Measurements from ENCODE around the gene COL6A5.

DNA sequence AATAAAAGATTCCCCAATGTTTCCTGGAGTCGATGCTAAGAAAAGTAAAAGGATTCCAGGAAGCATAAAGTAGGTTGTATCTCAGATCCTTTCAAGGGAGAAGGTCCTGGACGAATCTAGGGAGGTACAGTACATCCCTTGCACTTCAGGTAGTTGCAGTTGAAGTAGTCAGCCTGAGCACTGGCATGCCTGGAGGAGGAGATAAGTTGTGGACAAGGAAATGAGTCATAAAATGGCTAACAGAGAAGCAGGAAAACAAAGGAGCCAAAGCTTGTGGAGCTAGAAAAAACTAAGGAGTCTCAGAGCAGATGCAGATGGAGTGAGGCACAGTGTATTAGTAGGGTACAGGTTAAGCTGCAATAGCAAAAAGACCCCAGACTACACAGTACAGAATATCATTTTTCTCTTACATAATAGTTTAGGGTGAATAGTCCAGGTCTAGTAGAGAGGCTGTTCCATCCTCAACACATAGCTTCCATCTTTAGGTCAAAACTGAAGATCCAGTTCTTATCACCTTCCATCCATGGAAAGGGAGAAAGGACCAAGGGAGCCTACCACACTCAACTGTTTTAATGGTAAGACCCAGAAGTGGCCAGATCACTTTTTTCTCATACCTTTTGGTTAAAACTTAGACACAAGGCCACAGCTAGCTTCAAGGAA is 41.3 kb downstream of the COL6A5 start:
- TF ChIP-seq, protein P1, sequence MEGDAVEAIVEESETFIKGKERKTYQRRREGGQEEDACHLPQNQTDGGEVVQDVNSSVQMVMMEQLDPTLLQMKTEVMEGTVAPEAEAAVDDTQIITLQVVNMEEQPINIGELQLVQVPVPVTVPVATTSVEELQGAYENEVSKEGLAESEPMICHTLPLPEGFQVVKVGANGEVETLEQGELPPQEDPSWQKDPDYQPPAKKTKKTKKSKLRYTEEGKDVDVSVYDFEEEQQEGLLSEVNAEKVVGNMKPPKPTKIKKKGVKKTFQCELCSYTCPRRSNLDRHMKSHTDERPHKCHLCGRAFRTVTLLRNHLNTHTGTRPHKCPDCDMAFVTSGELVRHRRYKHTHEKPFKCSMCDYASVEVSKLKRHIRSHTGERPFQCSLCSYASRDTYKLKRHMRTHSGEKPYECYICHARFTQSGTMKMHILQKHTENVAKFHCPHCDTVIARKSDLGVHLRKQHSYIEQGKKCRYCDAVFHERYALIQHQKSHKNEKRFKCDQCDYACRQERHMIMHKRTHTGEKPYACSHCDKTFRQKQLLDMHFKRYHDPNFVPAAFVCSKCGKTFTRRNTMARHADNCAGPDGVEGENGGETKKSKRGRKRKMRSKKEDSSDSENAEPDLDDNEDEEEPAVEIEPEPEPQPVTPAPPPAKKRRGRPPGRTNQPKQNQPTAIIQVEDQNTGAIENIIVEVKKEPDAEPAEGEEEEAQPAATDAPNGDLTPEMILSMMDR (IDR thresholded peaks at IDR 0.05) = no peak
- no peak for TF ChIP-seq POLR2A (IDR thresholded peaks at IDR 0.05)
